Stimulated activated CD4-positive, alpha-beta T cell treated with anti-CD3 and anti-CD28 coated beads, Interleukin-4, amount 100 ng/mL, for 4 hours (primary cell): ENCODE results near the gene AK1.
"Not testable (repeated sequence)": the region's sequence is repeated elsewhere in the genome, so short reads cannot be mapped to it uniquely, and the experiment has no call there.

Experiments
- DNase-seq, 2 experiments: peaks; one replicate each; pipeline ENCODE4 v3.0.0-alpha.2; 2020

Gene AK1

DNA sequence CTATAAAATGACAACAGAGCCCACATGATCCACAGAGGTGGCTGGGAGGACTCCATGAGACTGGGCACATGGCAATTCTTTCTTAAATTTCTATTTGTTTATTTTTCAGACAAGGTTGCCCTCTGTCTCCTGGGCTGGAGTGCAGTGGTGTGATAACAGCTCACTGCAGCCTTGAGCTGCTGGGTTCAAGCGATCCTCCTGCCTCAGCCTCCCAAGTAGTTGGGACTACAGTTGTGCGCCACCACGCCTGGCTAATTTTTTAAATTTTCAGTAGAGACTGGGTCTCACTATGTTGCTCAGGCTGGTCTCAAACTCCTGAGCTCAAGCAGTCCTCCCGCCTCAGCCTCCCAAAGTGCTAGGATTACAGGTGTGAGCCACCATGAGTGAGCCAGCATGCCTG is 31.9 kb downstream of the AK1 start:
- not testable (repeated sequence) for DNase-seq

DNA sequence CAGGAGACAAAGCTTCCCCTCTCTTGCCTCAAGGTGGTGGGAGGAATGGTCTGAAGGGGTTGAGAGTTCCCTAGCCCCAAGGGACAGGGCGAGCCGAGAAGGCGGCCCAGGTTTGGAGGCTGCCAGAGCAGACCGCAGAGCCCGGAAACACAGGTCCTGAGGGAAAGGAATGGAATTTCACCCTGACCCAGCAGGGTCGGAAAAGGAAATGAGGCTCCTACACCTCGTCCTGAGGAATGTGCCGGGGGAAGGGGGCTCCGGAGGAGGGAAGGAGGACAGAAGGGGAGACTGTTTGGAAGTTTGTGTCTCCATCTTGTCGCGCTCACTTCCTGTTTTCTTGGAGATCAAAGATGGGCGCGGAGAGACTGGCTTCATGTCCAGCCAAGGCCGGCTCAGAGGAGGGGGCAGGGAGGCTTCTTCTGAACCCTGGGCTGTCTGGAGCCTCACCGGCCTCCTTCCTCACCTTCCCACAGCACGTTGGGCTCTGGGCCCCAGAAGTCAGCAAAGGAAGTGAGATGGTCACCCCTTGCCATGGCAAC is 32.6 kb downstream of the AK1 start:
- DNase-seq: no peak

DNA sequence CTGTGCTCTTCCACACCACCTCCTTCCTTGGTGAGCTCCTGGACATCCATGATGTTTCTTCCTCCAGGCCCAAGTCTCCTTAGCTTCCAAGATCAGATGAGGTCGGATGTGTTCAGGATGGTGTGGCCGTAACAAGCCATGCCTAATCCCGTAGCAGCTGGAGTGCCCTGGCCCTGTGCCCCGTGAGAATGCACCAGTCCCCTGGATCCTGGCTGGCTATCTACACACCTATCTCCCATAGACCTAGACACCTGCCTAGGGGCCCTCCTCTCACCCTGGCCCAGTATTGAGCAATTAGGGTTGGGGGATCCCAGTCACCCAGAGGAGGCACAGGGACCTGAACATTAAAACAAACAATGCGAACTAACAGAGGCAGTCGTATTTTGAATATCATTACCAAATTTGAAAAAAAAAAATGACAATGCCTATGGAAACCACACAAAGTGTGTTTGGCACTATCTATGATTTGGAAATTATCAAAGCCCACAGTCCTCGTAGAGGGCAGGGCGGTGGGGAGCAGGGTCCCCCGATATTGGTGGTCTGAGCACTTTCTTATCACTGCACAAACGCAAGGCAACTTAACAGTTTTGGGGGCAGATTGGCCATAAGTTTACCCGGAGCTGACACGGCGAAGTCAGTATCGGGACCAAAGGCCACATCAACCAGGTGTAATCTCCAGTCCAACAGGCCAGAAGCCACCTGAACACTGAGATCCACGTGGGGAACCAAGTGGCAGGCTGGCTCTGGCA is 36.2 kb downstream of the AK1 start:
- DNase-seq: no peak

DNA sequence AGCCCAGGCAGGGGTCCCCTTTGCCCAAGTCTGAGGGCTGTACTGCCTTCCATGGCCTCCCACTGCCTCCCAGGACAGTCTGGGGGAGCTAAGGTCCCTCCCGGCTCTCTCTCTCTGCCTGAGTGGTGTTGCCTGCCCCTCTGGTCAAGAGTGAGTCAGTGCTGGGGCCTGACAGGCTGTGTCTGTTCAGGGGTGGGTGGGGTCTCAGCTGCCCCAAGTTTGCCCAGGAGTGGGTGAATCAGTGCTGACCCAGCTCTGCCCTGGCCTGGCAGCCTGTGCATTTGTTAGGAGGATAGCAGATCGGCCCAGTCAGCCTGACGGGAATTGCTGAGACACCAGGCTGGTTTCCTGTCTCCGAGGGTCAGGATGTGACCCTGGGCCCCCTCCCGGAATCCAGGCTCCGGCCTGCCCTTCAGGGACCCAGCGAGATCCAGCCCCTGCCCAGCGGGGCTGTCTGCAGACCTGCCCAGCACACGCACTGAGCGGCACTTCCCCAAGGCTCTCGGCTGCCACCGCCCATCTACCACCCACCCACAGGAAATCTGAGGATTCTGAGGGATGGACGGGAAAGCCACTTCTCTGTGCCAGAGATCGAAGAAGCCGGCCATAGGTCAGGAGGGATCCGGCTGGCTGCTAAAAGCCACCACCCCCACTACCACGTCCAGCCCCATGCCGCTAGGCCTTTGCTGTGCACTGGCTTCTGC is 38.9 kb downstream of the AK1 start:
- no peak for DNase-seq

DNA sequence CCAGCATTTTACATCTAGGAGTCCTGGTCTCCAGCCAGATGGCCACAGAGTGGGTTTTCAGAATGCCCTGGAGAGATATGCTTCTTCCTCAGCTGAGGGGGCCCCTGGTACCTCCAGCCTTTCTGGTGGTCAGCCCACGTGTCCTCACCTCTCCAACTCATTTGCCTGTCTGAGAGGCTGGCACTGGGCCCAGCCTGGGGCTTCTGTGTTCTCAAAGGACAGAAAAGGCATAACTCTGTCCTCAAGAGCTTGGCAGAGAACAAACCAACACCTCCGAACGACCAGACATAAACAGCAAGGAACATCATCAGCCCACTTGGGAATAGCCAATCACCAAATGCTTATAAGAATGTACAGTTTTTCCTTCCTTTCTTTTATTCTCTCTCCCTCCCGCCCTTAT is 40.1 kb downstream of the AK1 start:
- DNase-seq: no peak

DNA sequence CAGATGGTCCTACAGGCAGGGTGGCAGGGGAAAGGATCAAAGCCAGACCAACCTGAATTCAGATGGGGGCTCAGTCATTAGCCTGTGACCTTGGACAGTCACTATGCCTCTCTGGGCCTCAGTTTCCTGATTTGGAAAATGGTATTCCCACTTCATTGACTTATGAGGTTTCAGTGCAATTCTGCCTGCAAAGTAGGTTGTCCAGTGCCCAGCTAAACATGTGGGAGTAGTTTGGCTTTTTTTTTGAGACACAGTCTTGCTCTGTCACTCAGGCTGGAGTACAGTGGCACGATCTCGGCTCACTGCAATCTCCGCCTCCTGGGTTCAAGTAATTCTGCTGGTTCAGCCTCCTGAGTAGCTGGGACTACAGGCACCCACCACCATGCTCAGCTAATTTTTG is 40.9 kb downstream of the AK1 start:
- DNase-seq: not testable (repeated sequence)

DNA sequence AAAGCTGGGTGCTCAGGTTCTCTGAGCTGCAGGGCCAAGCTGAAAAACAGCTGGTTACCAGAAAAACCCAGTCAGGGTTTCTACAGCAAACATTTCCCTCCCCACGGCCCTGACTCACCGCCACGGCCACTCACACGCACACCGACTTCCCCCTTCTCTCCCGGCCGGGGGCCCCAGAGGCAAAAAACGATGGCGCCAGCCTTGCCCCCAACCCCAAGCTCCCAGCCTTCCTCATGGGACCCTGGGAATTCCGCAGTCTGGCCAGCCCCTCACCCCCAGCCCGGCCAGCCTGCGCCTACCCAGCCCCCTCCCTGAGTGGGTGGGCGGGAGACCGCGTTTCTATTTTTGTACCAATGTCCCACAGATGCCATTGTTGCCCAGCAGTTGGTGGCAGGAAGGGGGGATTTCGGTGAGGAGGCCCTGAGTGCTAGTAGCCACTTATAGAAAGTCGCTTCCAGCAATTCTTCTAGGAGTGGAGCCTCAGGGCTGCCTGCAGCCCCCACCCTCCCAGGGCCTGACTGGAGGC is 41.4 kb downstream of the AK1 start:
- no peak for DNase-seq

DNA sequence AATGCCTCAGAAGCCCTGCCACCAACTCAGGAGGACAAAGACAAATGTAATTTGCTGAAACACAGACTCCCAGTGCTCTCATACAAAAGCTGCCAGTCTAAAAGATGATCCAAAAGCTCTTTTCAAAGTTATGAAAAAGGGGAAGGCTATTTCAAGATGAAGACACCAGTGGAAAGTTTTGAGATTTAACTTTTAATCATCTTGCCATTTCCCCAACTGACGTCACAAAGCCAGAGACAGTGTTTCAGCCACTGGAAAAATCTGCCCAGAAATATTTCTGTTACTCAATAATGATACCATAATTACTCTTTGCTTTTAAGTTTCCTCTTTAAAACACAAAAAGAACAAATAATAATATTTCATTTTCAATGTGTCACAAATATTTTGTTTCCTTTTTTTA is 43.9 kb downstream of the AK1 start:
- no peak for DNase-seq

DNA sequence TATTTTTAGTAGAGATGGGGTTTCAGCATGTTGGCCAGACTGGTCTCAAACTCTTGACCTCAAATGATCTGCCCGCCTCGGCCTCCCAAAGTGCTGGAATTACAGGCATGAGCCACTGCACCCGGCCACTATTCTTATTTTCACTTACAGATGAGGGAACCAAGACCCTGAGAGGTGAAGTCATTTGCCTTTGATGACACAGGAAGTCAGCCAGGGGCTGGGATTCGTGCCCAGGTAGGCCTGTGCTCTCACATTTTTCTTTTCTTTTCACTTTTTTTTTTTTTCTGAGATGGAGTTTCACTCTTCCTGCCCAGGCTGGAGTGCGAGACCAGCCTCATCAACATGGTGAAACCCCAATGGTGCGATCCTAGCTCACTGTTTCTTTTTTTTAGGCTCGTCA is 45.2 kb downstream of the AK1 start:
- no peak for DNase-seq

DNA sequence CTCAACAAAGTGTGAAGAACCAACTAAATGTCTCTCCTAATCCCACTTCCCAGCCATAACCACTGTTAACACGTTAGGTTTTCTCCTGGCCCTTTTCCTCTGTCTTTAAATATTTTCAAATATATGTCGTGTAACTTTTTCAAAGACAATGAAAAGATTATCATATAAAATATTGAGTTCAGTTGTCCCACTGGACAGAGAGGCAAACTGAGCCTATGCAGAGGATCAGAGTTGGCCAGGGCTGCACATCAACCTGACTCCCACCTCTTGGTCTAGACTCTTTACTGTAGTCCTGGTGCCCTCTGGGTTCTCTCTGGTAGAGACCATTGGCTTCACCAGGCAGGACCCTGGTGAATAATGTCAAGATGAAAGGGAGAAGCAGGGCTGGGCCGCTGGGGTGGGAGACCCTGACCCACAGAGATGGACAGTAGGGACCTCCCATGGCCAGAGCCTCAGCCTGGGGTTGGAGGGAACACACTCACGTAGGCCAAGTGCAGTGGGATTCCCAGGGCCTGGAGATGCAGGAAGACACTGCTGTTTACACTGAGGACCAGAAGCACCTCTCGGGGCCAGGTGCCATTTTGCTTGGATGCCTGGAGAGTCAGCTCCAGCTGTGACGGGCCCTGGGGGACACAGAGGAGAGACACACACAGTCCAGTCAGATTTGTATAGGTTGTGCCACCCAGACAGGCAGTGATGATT is 48.1 kb downstream of the AK1 start:
- DNase-seq: no peak

DNA sequence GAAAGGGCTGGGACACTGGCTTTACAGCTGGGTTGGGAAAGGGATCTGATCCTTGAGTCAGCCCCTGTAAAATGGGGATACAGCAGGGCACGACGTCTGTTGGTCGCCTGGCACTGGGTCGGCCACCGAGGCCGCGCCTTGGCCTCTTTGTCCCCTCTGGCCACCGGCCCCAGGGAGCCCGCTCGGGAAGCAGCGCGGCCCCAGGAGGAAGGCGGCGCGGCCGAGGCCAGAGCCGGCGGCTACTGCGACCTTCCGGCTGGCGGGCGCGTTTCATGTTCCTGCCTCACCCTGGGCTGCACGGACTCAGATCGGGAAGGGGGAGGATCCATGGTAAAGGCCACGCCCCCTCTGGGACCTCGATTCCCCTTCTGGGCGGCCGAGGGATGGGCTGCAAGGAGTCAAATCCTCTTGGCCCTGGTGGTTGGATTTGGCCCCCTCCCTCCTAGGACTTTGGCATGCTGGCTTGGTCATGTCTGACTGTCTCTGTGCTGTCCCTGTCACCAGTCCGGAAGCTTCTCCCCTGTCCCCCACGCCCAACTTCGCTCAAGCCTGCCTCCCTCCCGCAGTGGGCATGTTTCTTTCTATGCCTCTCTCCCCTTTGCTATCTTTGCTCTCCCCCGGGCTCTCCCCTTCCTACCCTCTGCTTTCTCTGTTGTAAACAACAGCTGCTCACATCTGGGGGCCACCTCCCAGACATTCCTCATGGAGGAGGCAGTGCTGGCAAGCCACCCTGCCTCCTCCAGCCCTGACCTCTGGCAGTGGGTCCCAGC is 49.0 kb downstream of the AK1 start:
- no peak for DNase-seq

DNA sequence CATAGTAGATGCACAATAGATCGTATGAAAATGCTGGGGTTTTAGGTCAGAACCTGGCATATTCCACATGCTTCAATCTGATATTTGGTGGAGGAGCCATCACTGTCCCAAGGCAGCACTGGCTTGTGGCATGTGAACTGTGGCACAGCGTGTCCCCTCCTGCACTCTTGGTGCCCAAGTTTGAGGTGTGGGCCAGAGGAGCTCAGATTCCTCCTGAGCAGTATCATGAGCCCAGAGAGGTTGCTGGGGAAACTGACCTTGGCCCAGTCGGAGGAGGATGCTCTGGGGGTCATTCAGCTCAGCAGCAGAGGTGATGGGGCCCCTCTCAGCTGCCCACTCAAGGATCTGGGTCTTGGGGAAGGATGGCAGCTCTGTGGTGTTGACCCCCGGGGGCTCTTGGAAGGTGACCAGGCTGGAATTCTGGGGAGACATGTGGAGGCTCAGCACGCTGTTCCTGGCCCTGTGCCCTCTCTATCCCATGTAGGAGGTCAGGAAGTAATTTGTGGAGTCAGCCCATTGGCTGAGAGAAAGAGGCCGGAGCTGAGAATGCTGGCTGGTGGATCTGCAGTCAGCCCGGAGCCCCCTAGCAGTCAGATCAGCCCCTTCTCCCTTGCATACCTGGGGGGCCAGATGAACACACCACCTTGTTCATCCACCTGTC is 51.1 kb downstream of the AK1 start:
- no peak for DNase-seq

DNA sequence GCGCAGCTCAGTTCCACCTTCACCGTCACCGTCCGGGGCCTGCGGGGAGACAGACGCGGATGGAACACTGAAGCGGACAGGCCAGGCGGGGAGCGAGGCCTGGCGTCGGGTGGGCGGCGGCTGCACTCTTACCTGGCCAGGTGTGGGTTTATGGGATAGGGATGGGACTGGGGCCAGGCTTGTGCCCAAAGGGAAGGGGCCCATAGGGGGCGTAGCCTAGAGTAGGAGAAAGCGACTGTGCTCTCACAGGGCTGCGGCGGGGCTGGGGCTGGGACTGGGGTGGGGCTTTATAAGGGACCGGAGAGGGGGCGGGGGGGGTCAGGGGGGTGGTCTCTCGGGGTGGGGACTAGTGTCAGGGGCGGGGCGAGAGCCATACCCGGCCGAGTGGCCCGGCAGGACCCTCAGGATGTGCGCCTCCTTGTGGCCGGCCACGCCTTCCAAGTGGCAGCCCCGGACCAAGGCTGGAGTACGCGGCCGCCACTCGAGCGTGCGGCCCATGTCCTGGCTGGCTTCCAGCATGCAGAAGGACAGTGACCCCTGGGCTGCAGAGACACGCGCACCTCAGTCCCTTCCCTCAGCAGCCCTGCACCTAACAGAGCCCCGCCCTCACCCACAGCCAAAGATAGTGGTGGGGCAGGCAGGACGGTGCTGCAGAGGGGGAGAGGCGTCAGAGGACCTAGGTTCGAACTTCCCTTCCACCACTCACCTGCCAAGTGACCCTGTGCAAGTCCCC is 52.0 kb downstream of the AK1 start:
- no peak for DNase-seq

DNA sequence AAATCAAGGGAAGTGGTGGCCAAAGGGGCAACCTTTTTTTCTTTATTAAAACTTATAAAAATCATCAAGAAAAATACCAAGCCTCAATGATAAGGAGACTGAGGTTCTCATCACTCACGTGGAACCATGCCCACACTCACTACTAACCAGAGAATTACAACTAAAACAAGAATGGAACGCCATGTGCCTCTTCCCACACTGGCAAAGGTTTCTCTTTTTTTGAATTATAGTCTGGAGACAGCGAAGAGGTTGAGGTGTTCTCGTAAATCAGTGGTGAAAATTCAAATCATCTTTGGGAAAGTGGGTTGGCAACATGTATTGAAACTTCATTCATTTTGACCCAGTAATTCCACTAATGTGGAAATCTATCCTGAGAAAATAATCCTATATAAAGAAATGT is 55.4 kb downstream of the AK1 start:
- no peak for DNase-seq

DNA sequence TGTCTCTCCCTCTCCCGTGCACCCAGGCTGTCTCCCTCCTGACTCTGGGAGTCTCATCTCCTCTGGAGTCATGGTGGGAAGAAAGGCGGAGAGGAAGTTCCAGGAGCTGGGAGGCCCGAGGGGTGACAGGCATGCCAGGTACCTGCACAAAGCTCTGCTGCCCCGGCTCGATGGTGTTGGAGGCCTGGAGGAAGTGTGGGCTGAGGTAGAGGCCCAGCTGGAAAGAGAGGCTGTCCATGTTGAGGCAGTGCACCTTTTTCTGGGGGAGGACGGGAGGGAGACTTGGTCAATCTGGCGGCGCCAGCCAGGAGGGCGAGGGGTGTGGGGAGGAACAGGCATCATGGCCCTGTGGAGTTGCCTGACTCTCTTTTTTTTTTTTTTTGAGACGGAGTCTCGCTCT is 58.9 kb downstream of the AK1 start:
- no peak for DNase-seq

DNA sequence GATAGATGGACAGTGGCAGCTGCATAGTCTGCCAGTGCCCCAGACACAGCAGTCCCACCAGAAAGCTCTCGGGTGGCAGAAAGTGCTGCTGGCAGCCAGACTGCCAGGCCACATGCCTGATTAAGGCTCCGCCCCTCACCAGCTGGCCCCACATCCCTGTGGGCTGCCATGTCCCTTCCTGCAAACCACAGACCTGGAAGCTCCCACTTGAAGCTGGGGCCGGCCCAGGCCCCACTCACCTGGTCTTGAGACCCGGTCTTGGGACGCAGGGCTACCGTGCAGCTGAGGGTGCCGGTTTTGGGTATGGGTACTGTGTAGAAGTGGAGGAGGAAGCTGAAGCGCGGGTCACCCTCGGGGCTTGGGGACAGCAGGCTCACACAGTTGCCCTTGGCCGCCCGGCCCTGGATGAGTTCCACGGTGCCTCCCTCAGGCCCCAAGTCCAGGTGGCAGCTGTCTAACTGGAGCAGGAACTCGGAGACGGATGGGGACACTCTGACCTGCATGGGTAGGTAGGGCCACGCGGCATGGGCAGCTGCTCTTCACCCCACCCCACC is 59.5 kb downstream of the AK1 start:
- DNase-seq: no peak

DNA sequence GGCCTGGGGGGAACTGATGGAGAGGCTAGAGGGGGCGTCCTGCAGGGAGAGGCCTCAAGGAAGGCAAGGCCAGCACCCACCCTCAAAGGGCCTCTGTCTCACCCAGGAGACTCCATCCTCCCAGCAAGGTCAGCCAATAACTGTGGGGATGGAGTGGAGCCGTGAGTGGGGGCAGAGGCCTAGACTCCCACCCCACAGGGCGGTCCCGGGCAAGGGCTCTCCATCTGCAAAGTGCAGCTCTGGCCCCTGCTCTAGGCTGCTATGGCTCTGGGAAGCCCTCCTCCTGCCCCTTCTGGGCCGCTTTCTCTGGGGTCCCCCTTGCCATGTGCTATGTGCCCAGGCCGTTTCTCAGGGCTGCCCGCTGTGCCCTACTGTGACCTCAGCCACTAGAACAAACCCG is 60.7 kb downstream of the AK1 start:
- DNase-seq: no peak
